Stomach (tissue), 4 donors: ENCODE data around the gene GLCE.

Source experiments
- CTCF ChIP-seq, 7 experiments: fragments of 450-650 bp in 4 of 7; fragments of 200-600 bp in 3 of 7; sonication (generic) in 3 of 7; IDR thresholded peaks; one replicate each; pipeline ENCODE4 v1.5.1; 2016 to 2019; ENCODE audit warnings: antibody characterized with exemption in 7 of 7, control low read depth in 2 of 7, mild to moderate bottlenecking in 1 of 7
- POLR2A ChIP-seq, 4 donors: fragments of 450-650 bp; IDR thresholded peaks; one replicate each; pipeline ENCODE4 v1.6.1; 2016; ENCODE audit warnings: antibody characterized with exemption in 4 of 4, control low read depth in 2 of 4, mild to moderate bottlenecking in 1 of 4, moderate library complexity in 1 of 4
- POLR2AphosphoS5 ChIP-seq, 3 donors: sonication (generic); formaldehyde crosslinking; IDR thresholded peaks; one replicate each; pipeline ENCODE4 v1.6.1; 2016; ENCODE audit warnings: antibody characterized with exemption in 3 of 3

- TF ChIP-seq CTCF (IDR thresholded peaks at IDR 0.05) (no peak), POLR2AphosphoS5 (IDR thresholded peaks at IDR 0.05) (peak in 1 of 3 donors; percentile 47), POLR2A (IDR thresholded peaks at IDR 0.05) (no peak)
These were observed 5.8 kb upstream of the GLCE start for GRCh38 chr15:69154684-69155083.
